IMR-90 (cell line): ENCODE results near the gene C9orf43.

ENCODE experiments used
- BHLHE40 ChIP-seq: fragments of 150-350 bp; IDR thresholded peaks from 2 replicates; pipeline ENCODE4 v1.6.1; 2016; ENCODE audit warnings: mild to moderate bottlenecking, low read depth, low read length
- CEBPB ChIP-seq: IDR thresholded peaks from 2 replicates; pipeline ENCODE4 v1.6.1; 2012; ENCODE audit warnings: low read depth, low read length, improper control_type of control experiment
- CTCF ChIP-seq: conservative IDR thresholded peaks from 2 replicates; pipeline ENCODE4 v1.5.1; 2012; ENCODE audit warnings: mild to moderate bottlenecking, low read depth, low read length, improper control_type of control experiment
- ELK1 ChIP-seq: fragments of 150-350 bp; IDR thresholded peaks from 2 replicates; pipeline ENCODE4 v1.6.1; 2016; ENCODE audit warnings: low read depth, mild to moderate bottlenecking, low read length, moderate library complexity, borderline replicate concordance
- FOS ChIP-seq: fragments of 150-350 bp; IDR thresholded peaks from 2 replicates; pipeline ENCODE4 v1.6.1; 2016; ENCODE audit warnings: low read depth, low read length
- MAFK ChIP-seq: IDR thresholded peaks from 2 replicates; pipeline ENCODE4 v1.6.1; 2012; ENCODE audit warnings: low read depth, low read length, improper control_type of control experiment
- MXI1 ChIP-seq: IDR thresholded peaks from 2 replicates; pipeline ENCODE4 v1.6.1; 2012; ENCODE audit warnings: low read depth, mild to moderate bottlenecking, low read length, moderate library complexity, borderline replicate concordance
- NFE2L2 ChIP-seq: fragments of 150-350 bp; IDR thresholded peaks from 2 replicates; pipeline ENCODE4 v1.6.1; 2016; ENCODE audit warnings: low read depth, mild to moderate bottlenecking, low read length
- POLR2A ChIP-seq: IDR thresholded peaks from 2 replicates; pipeline ENCODE4 v1.6.1; 2012; ENCODE audit warnings: mild to moderate bottlenecking, low read depth, low read length
- RAD21 ChIP-seq: IDR thresholded peaks from 2 replicates; pipeline ENCODE4 v1.6.1; 2012; ENCODE audit warnings: low read length, improper control_type of control experiment
- RCOR1 ChIP-seq: IDR thresholded peaks from 2 replicates; pipeline ENCODE4 v1.6.1; 2012; ENCODE audit warnings: mild to moderate bottlenecking, low read length, improper control_type of control experiment; ENCODE audit not compliant: insufficient replicate concordance
- RFX5 ChIP-seq: IDR thresholded peaks from 2 replicates; pipeline ENCODE4 v1.8.0; 2012; ENCODE audit warnings: low read depth, mild to moderate bottlenecking, low read length, moderate library complexity
- SMC3 ChIP-seq: fragments of 150-350 bp; IDR thresholded peaks from 2 replicates; pipeline ENCODE4 v1.6.1; 2016; ENCODE audit warnings: low read depth, mild to moderate bottlenecking, antibody characterized with exemption, low read length, moderate library complexity
- USF2 ChIP-seq: fragments of 150-350 bp; IDR thresholded peaks from 2 replicates; pipeline ENCODE4 v1.6.1; 2017; ENCODE audit warnings: mild to moderate bottlenecking, antibody characterized with exemption, low read length, low read depth

GRCh38 chr9:113428062-113428615 lies 17.6 kb downstream of the C9orf43 start:
- no peak for TF ChIP-seq POLR2A
- no peak for TF ChIP-seq RCOR1
- TF ChIP-seq CTCF, result no peak
- no peak for TF ChIP-seq USF2
- TF ChIP-seq MAFK, result no peak
- no peak for TF ChIP-seq MXI1
- no peak for TF ChIP-seq BHLHE40
- TF ChIP-seq FOS, result no peak
- TF ChIP-seq RAD21, result no peak
- no peak for TF ChIP-seq SMC3
- TF ChIP-seq RFX5, result no peak
- no peak for TF ChIP-seq ELK1
- no peak for TF ChIP-seq CEBPB
- no peak for TF ChIP-seq NFE2L2
